K562 (cell line): ENCODE data around the gene FBXL13. TPM values are rescaled to one million over a fixed set of nuclear protein-coding genes. Genes with fewer than 3 reads are reported as not detected.

ENCODE experiments used
- ATAC-seq: fragments of 200-7000 bp; cut with Tn5 transposase; 3 replicates; pipeline ENCODE4 v1.9.1; 2020; ENCODE audit warnings: moderate library complexity
- BruUV-seq: library from RNA; stranded (reverse); fragments of 400-500 nt; replicated peaks from 2 replicates; lab custom pipeline; 2021; lab: Mats Ljungman, UMichigan
- CTCF ChIA-PET: fragments of 300-600 bp; formaldehyde crosslinking; extraction: SDS; loops from one replicate; lab custom pipeline; 2021; ENCODE audit warnings: low intra/inter-chr PET ratio; lab: Yijun Ruan, JAX
- POLR2A ChIA-PET: fragments of 300-600, 350-650 bp; sonication (Branson Sonifier 250); formaldehyde crosslinking; extraction: SDS; loops from one replicate; lab custom pipeline; 2021; ENCODE audit warnings: antibody characterized with exemption, inconsistent platforms; lab: Yijun Ruan, JAX
- DNase-seq, 4 experiments: peaks; one replicate each; pipeline versions ENCODE4 v3.0.0 to v3.0.0-alpha.2; 2011 to 2018; ENCODE audit warnings: low spot score in 3 of 4, mixed read lengths in 3 of 4; ENCODE audit errors: extremely low read depth in 1 of 4
- FAIRE-seq: peaks from 2 replicates; lab custom pipeline; 2011; peaks lifted over from hg19 to GRCh38; lab: Jason Lieb, UNC
- H2AFZ ChIP-seq: 2 replicates; pipeline ENCODE4 v1.6.0; 2011; ENCODE audit warnings: low read depth, low read length, control low read depth, inconsistent platforms
- H3K27ac ChIP-seq: fragments of 200-600 bp; 3 replicates; pipeline ENCODE4 v1.8.0; 2011; ENCODE audit warnings: low read depth, mild to moderate bottlenecking, control low read depth, inconsistent platforms, low read length, moderate library complexity, mixed read lengths; ENCODE audit errors: extremely low read depth
- H3K27me3 ChIP-seq, 2 experiments: fragments of 300-600 bp in 1 of 2; 2 replicates in 1 of 2; 3 replicates in 1 of 2; pipeline versions ENCODE4 v1.6.0 to v1.8.0; 2011; ENCODE audit warnings: inconsistent platforms in 2 of 2, low read length in 2 of 2, mild to moderate bottlenecking in 1 of 2, mixed read lengths in 1 of 2, moderate library complexity in 1 of 2; ENCODE audit not compliant: control insufficient read depth in 2 of 2, insufficient read depth in 2 of 2
- H3K36me3 ChIP-seq: fragments of 300-600 bp; 3 replicates; pipeline ENCODE4 v1.8.0; 2011; ENCODE audit warnings: mild to moderate bottlenecking, low read length, inconsistent platforms; ENCODE audit not compliant: control insufficient read depth, insufficient read depth
- H3K4me1 ChIP-seq, 2 experiments: fragments of 200-600 bp in 1 of 2; replicated peaks in 1 of 2; 2 replicates in 1 of 2; 3 replicates in 1 of 2; pipeline versions ENCODE4 v1.5.1 to v1.8.0; 2011; ENCODE audit warnings: inconsistent platforms in 2 of 2, low read length in 2 of 2, mild to moderate bottlenecking in 1 of 2, mixed read lengths in 1 of 2, moderate library complexity in 1 of 2; ENCODE audit not compliant: control insufficient read depth in 2 of 2, insufficient read depth in 2 of 2
- H3K4me2 ChIP-seq: 2 replicates; pipeline ENCODE4 v1.6.1; 2011; ENCODE audit warnings: low read length, control low read depth, inconsistent platforms, mixed read lengths; ENCODE audit not compliant: insufficient read depth
- H3K4me3 ChIP-seq: fragments of 200-600 bp; sonication (generic), shearing (Covaris generic); 2 replicates; pipeline ENCODE4 v1.5.1; 2016; ENCODE audit warnings: control low read depth, inconsistent platforms
- H3K79me2 ChIP-seq: fragments of 200-600 bp; 3 replicates; pipeline ENCODE4 v1.8.0; 2011; ENCODE audit warnings: low read length, inconsistent platforms; ENCODE audit not compliant: control insufficient read depth, insufficient read depth
- H3K9ac ChIP-seq, 2 experiments: 2 replicates each; pipeline versions ENCODE4 v1.6.0 to v1.6.1; 2011; ENCODE audit warnings: low read depth in 2 of 2, low read length in 2 of 2, control low read depth in 1 of 2, inconsistent platforms in 1 of 2, mild to moderate bottlenecking in 1 of 2, mixed read lengths in 1 of 2; ENCODE audit not compliant: insufficient read depth in 1 of 2
- H3K9me1 ChIP-seq: one replicate; pipeline ENCODE4 v1.6.0; 2011; ENCODE audit warnings: inconsistent platforms, mild to moderate bottlenecking, low read length, moderate library complexity; ENCODE audit not compliant: control insufficient read depth, insufficient read depth
- H3K9me3 ChIP-seq: replicated peaks from 2 replicates; pipeline ENCODE4 v1.5.1; 2011; ENCODE audit warnings: low read depth, low read length, inconsistent platforms; ENCODE audit not compliant: control insufficient read depth, insufficient read depth
- H4K20me1 ChIP-seq: replicated peaks from 2 replicates; pipeline ENCODE4 v1.6.1; 2011; ENCODE audit warnings: low read length, inconsistent platforms, mixed read lengths; ENCODE audit not compliant: control insufficient read depth, insufficient read depth
- ARNT ChIP-seq, 2 experiments: fragments of 450-650 bp; IDR thresholded peaks; 2 replicates each; pipeline ENCODE4 v1.6.1; 2016; ENCODE audit warnings: mild to moderate bottlenecking in 1 of 2
- EP400 ChIP-seq: fragments of 450-650 bp; IDR thresholded peaks from 2 replicates; pipeline ENCODE4 v1.6.1; 2017; ENCODE audit warnings: antibody characterized with exemption, mild to moderate bottlenecking, moderate library complexity
- FIP1L1 ChIP-seq: fragments of 200-400 bp; formaldehyde crosslinking; IDR thresholded peaks from 2 replicates; pipeline ENCODE4 v1.6.1; 2018; ENCODE audit warnings: mild to moderate bottlenecking, low read depth, low read length; ENCODE audit not compliant: poor library complexity, severe bottlenecking
- HOXB6 ChIP-seq: fragments of 250-450 bp; sonication (Bioruptor Pico); IDR thresholded peaks from 2 replicates; pipeline ENCODE4 v1.5.1; 2022; ENCODE audit warnings: mild to moderate bottlenecking, borderline replicate concordance
- KDM1A ChIP-seq, 2 experiments: fragments of 450-650 bp; IDR thresholded peaks; 2 replicates each; pipeline ENCODE4 v1.6.1; 2016; ENCODE audit warnings: mild to moderate bottlenecking in 2 of 2
- KHSRP ChIP-seq: fragments of 450-650 bp; IDR thresholded peaks from 2 replicates; pipeline ENCODE4 v1.6.1; 2017
- POLR2G ChIP-seq: fragments of 200-400 bp; formaldehyde crosslinking; IDR thresholded peaks from 2 replicates; pipeline ENCODE4 v1.6.1; 2017; ENCODE audit warnings: low read depth, mild to moderate bottlenecking, antibody characterized with exemption, low read length, moderate library complexity
- SREBF1 ChIP-seq: fragments of 150-350 bp; IDR thresholded peaks from 2 replicates; pipeline ENCODE4 v1.6.1; 2014; ENCODE audit warnings: antibody characterized with exemption, low read depth, low read length, borderline replicate concordance
- TARDBP ChIP-seq: fragments of 450-650 bp; IDR thresholded peaks from 2 replicates; pipeline ENCODE4 v1.6.1; 2016
- TEAD4 ChIP-seq, 2 experiments: sonication (generic) in 1 of 2; formaldehyde crosslinking in 1 of 2; IDR thresholded peaks; 2 replicates each; pipeline versions ENCODE4 v1.6.1 to v1.8.0; 2012 to 2022; ENCODE audit warnings: borderline replicate concordance in 1 of 2, inconsistent platforms in 1 of 2, low read length in 1 of 2, mild to moderate bottlenecking in 1 of 2, missing genetic modification reagents in 1 of 2
- WGBS: fragments of 100-300 bp; shearing (Covaris generic); methylation state at CpG from one replicate; pipeline ENCODE4 v1.1.6; 2016; ENCODE audit warnings: low coverage, mixed read lengths; ENCODE audit not compliant: insufficient coverage; ENCODE audit errors: missing lambda C conversion rate; 5-methylcytosine and 5-hydroxymethylcytosine counted together
- in situ Hi-C: fragments of 300-500 bp; cut with MboI; formaldehyde crosslinking; loops from 4 replicates; pipeline ENCODE4 v1.15.0; 2018; ENCODE audit warnings: inconsistent platforms, mixed read lengths
- intact Hi-C: fragments of 100-400 bp; cut with micrococcal nuclease; formaldehyde crosslinking; loops from 2 replicates; pipeline ENCODE4 v1.14.2; 2022
- polyA plus RNA-seq, 8 experiments: library from polyadenylated mRNA; depleted of rRNA in 4 of 8; stranded (reverse) in 5 of 8; unstranded in 3 of 8; fragments of >200 nt; fragmentation: Nextera tagmentation in 2 of 8; fragmentation: Illumina TruSeq in 1 of 8; extraction: Ambion mirVana in 2 of 8; extraction: Trizol in 1 of 8; gene quantifications; 2 replicates each; pipeline versions ENCODE4 v1.2.1 to v1.2.3, GENCODE V29; 2011 to 2014; ENCODE audit warnings: inconsistent platforms in 1 of 8, missing spikeins in 1 of 8
- total RNA-seq, 7 experiments: library from RNA; depleted of rRNA in 6 of 7; stranded (reverse); fragments of >200 nt in 6 of 7; fragmentation: Illumina TruSeq in 2 of 7; extraction: Trizol in 2 of 7; gene quantifications; 2 replicates each; pipeline versions ENCODE4 v1.2.1 to v1.2.3, GENCODE V29; 2011 to 2021; ENCODE audit warnings: low replicate concordance in 1 of 7
- TF ChIP-seq, protein P1 (sequence below): sonication (generic); formaldehyde crosslinking; IDR thresholded peaks from 2 replicates; pipeline ENCODE4 v1.8.1; 2022; ENCODE audit warnings: missing genetic modification reagents
- TF ChIP-seq, protein P2 (sequence below): fragments of 250-450 bp; sonication (Bioruptor Pico); IDR thresholded peaks from 2 replicates; pipeline ENCODE4 v1.8.0; 2022; ENCODE audit warnings: inconsistent platforms, mild to moderate bottlenecking, moderate library complexity, borderline replicate concordance
- TF ChIP-seq, protein P3 (sequence below): fragments of 450-650 bp; formaldehyde crosslinking; IDR thresholded peaks from 2 replicates; pipeline ENCODE4 v1.4.0; 2020; ENCODE audit warnings: mild to moderate bottlenecking, moderate library complexity
- TF ChIP-seq, protein P4 (sequence below): fragments of 450-650 bp; formaldehyde crosslinking; IDR thresholded peaks from 2 replicates; pipeline ENCODE4 v1.4.0; 2020; ENCODE audit warnings: mild to moderate bottlenecking, mixed read lengths
- TF ChIP-seq, protein P5 (sequence below): sonication (generic); formaldehyde crosslinking; IDR thresholded peaks from 2 replicates; pipeline ENCODE4 v1.9.0; 2022; ENCODE audit warnings: mild to moderate bottlenecking, missing genetic modification reagents

FBXL13 gene
- total and polyA plus RNA-seq, 9 of the 15 experiments (the other 6 are each of a cell fraction or from before 2014, with no cell fraction given) = 16.3 to 55.0 (median 25.4) TPM

DNA sequence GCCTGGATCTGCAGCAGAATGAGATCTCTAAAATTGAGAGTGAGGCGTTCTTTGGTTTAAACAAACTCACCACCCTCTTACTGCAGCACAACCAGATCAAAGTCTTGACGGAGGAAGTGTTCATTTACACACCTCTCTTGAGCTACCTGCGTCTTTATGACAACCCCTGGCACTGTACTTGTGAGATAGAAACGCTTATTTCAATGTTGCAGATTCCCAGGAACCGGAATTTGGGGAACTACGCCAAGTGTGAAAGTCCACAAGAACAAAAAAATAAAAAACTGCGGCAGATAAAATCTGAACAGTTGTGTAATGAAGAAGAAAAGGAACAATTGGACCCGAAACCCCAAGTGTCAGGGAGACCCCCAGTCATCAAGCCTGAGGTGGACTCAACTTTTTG lies 140.4 kb downstream of the FBXL13 start (continued):
- TF ChIP-seq, protein P1, sequence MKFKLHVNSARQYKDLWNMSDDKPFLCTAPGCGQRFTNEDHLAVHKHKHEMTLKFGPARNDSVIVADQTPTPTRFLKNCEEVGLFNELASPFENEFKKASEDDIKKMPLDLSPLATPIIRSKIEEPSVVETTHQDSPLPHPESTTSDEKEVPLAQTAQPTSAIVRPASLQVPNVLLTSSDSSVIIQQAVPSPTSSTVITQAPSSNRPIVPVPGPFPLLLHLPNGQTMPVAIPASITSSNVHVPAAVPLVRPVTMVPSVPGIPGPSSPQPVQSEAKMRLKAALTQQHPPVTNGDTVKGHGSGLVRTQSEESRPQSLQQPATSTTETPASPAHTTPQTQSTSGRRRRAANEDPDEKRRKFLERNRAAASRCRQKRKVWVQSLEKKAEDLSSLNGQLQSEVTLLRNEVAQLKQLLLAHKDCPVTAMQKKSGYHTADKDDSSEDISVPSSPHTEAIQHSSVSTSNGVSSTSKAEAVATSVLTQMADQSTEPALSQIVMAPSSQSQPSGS (CRISPR knock-in tag) = no peak
- TF ChIP-seq TEAD4 (IDR thresholded peaks at IDR 0.05; ENCODE audit: low read length) (no peak), TEAD4 (CRISPR knock-in tag; IDR thresholded peaks at IDR 0.05; ENCODE audit: borderline replicate concordance) (no peak)

DNA sequence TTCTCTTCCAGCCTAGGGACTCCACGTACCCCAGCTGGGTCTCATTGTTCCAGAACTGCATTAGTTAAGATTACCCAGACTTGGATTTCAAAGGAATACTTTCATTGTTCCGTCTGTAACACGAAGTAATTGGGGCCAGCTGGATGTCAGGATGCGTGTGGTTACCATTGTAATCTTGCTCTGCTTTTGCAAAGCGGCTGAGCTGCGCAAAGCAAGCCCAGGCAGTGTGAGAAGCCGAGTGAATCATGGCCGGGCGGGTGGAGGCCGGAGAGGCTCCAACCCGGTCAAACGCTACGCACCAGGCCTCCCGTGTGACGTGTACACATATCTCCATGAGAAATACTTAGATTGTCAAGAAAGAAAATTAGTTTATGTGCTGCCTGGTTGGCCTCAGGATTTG lies 140.8 kb downstream of the FBXL13 start:
- Histone ChIP-seq H3K4me2 (no peak overlapping the region), H3K9me3 (no peaks in the 10 kb centered on the region), H3K4me1 (peaks cover 4 to 16% of the 10 kb centered on the region in 2 experiments), H3K27me3 (no peaks in the 10 kb centered on the region), H3K79me2 (peaks cover 31% of the 10 kb centered on the region), H2AFZ (no peak overlapping the region), H3K9me1 (no peaks in the 10 kb centered on the region), H3K9ac (no peak overlapping the region), H3K27ac (no peak overlapping the region), H3K4me3 (no peak overlapping the region), H4K20me1 (no peaks in the 10 kb centered on the region; the same call in 1 of the 2 replicates), H3K36me3 (peaks cover under 1% of the 10 kb centered on the region; the same call in 2 of the 3 replicates)
- 90% methylated on average over 15 of the region's 15 CpGs for WGBS
- DNase-seq (no peak), FAIRE-seq (no peak), ATAC-seq (no peak)
- no TSS peak for BruUV-seq
- ChIA-PET POLR2A (no interaction called here), CTCF (no interaction called here)
- in situ Hi-C loops = no loop called here
- intact Hi-C loops = no loop called here
- no peak for TF ChIP-seq ARNT (IDR thresholded peaks at IDR 0.05)
- no peak for TF ChIP-seq POLR2G
- no peak for TF ChIP-seq EP400
- TF ChIP-seq, protein P2, sequence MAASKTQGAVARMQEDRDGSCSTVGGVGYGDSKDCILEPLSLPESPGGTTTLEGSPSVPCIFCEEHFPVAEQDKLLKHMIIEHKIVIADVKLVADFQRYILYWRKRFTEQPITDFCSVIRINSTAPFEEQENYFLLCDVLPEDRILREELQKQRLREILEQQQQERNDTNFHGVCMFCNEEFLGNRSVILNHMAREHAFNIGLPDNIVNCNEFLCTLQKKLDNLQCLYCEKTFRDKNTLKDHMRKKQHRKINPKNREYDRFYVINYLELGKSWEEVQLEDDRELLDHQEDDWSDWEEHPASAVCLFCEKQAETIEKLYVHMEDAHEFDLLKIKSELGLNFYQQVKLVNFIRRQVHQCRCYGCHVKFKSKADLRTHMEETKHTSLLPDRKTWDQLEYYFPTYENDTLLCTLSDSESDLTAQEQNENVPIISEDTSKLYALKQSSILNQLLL (CRISPR knock-in tag) = no peak
- TF ChIP-seq, protein P3, sequence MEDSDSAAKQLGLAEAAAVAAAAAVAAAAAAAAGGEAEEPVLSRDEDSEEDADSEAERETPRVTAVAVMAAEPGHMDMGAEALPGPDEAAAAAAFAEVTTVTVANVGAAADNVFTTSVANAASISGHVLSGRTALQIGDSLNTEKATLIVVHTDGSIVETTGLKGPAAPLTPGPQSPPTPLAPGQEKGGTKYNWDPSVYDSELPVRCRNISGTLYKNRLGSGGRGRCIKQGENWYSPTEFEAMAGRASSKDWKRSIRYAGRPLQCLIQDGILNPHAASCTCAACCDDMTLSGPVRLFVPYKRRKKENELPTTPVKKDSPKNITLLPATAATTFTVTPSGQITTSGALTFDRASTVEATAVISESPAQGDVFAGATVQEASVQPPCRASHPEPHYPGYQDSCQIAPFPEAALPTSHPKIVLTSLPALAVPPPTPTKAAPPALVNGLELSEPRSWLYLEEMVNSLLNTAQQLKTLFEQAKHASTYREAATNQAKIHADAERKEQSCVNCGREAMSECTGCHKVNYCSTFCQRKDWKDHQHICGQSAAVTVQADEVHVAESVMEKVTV (CRISPR knock-in tag) = no peak
- no peak for TF ChIP-seq TARDBP
- TF ChIP-seq KDM1A (IDR thresholded peaks at IDR 0.05) = no peak
- TF ChIP-seq SREBF1 = no peak
- TF ChIP-seq, protein P4, sequence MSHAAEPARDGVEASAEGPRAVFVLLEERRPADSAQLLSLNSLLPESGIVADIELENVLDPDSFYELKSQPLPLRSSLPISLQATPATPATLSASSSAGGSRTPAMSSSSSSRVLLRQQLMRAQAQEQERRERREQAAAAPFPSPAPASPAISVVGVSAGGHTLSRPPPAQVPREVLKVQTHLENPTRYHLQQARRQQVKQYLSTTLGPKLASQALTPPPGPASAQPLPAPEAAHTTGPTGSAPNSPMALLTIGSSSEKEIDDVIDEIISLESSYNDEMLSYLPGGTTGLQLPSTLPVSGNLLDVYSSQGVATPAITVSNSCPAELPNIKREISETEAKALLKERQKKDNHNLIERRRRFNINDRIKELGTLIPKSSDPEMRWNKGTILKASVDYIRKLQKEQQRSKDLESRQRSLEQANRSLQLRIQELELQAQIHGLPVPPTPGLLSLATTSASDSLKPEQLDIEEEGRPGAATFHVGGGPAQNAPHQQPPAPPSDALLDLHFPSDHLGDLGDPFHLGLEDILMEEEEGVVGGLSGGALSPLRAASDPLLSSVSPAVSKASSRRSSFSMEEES (CRISPR knock-in tag) = no peak
- TF ChIP-seq HOXB6 (CRISPR knock-in tag) = no peak
- TF ChIP-seq, protein P5, sequence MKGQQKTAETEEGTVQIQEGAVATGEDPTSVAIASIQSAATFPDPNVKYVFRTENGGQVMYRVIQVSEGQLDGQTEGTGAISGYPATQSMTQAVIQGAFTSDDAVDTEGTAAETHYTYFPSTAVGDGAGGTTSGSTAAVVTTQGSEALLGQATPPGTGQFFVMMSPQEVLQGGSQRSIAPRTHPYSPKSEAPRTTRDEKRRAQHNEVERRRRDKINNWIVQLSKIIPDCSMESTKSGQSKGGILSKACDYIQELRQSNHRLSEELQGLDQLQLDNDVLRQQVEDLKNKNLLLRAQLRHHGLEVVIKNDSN (CRISPR knock-in tag) = no peak
- no peak for TF ChIP-seq FIP1L1
- no peak for TF ChIP-seq KHSRP
